ENCODE data around the gene AAMDC.
A peak's percentile ranks its signal among the peaks of the same experiment; 100 is the strongest.
"Not testable (repeated sequence)": the region's sequence is repeated elsewhere in the genome, so short reads cannot be mapped to it uniquely, and the experiment has no call there.

AAMDC gene

GRCh38 chr11:77822126-77822525, 1.2 kb downstream of the AAMDC start:
- not testable (repeated sequence) for DNase-seq

- peak; percentile 6 for DNase-seq
These were observed 2.8 kb downstream of the AAMDC start for GRCh38 chr11:77823775-77824174.

GRCh38 chr11:77828926-77829325, 8.0 kb downstream of the AAMDC start:
- no peak for DNase-seq

- no peak for DNase-seq
These were observed 12.4 kb downstream of the AAMDC start for GRCh38 chr11:77833302-77833701.

DNA sequence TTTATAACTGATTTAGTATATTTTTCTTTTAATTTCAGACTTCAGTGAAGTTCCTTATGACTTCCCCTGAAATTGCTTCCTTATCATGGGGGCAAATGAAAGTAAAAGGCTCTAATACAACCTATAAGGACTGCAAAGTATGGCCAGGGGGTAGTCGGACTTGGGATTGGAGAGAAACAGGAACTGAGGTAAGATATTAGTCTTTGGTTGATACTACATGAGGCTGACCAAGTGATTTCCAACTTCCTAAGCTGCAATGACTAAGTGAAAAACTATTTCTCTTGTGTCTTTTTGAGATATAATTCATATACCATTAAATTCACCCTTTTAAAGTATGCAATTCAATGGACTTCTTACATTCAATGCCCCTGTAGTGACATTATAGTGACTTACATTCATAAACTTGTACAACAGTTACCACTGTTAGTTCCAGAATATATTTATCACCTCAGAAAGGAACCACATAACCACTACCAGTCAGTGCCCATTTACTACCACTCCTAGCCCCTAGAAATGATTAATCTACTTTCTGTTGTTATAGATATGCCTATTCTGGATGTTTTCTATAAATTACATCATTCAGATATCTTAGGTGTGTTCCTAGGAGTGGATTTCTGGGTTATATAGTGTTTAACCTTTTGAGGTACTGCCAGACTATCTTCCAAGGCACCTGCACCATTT, 21.6 kb downstream of the AAMDC start:
- peak; percentile 28 for DNase-seq

- DNase-seq, result not testable (repeated sequence)
These were observed 22.8 kb downstream of the AAMDC start for GRCh38 chr11:77843700-77844099.

DNA sequence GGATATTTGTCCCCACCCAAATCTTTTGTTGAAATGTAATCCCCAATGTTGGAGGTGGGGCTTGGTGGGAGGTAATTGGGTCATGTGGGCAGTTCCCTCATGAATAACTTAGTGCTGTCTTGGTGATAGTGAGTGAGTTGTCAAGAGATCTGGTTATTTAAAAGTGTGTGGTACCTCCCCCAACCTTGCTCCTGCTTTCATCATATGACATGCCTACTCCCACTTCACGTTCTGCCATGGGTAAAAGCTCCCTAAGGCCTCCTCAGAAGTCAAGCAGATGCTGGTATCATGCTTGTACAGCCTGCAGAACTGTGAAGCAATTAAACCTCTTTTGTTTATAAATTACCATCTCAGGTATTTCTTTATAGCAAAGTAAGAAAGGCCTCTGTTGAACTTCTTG, 30.6 kb downstream of the AAMDC start:
- no peak for DNase-seq

DNA sequence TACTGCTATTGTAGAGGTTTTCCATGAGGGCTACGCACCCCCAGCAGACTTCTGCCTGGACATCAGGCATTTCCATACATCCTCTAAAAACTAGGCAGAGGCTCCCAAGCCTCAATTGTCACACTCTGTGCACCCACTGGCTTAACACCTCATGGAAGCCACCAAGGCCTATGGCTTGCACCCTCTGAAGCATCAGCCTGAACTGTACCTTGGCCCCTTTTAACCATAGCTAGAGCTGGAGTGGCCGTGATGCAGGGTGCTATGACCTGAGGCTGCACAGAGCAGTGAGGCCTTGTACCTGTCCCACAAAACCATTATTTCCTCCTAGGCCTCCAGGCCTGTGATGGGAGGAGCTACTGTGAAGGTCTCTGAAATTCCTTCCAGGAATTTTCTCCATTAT, 33.9 kb downstream of the AAMDC start:
- no peak for DNase-seq

- DNase-seq, result not testable (repeated sequence)
These were observed 37.0 kb downstream of the AAMDC start for GRCh38 chr11:77857906-77858457.

DNA sequence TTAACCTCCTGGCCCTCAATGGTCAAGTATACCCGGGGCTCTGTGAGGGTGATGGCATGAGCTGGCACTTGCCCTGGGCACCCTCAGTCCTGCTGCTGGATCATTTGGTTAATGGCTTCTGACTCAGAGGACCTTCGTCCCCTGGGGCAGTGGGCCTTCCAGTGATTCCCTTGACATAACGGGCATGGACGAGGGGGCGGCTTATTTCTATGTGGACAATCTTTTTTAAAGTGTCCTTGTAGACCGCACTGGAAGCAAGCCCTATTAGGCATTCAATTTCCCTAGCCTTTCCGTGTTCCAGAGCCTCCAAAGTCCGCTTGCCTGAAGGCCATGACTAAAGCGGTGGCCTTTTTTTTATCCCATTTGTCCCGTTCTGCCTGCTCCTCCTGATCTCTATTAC, 40.5 kb downstream of the AAMDC start:
- DNase-seq, result not testable (repeated sequence)

GRCh38 chr11:77865805-77866204, 44.9 kb downstream of the AAMDC start:
- DNase-seq, result no peak

DNA sequence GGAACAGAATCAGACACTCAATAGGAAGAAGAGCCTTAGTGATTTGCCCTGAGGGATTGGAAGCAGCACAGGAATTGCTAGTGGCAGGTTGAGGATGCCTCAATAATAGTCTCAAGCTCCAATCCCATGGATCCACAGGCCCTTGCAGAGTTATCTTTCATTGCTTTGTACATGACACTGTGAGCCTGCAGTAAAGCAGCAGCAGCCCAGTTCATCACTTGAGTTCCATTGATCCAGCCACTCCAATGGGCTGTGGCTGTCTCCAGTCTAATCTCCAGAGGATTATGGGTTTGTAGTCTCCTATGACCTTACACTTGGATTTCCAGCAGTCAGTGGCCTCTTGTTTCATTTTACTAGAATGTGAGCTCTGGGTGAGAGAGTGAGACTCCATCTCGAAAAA, 45.4 kb downstream of the AAMDC start:
- DNase-seq, result no peak

GRCh38 chr11:77868744-77869143, 47.8 kb downstream of the AAMDC start:
- no peak for DNase-seq

- no peak for DNase-seq
These were observed 50.9 kb downstream of the AAMDC start for GRCh38 chr11:77871855-77872254.

GRCh38 chr11:77873345-77873744, 52.4 kb downstream of the AAMDC start:
- no peak for DNase-seq

DNA sequence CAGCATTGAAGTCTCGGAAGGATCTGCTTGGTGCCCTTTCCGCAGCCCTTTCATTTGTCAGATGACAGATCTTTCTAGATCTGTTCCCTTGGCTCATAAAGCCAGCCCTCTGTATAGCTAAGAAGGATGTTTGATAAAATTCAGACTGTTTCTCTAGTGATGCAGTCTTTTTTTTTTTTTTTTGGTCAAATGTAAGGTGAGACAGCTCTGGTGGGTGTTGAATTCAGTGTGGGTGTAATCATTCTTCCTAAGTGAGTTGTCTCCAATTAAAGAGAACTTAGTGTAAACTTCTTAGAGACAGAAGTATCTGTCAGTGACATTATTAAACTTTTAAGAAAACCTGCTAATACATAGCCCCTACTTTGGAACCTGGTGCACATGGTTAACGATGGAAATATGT, 53.3 kb downstream of the AAMDC start:
- no peak for DNase-seq

DNA sequence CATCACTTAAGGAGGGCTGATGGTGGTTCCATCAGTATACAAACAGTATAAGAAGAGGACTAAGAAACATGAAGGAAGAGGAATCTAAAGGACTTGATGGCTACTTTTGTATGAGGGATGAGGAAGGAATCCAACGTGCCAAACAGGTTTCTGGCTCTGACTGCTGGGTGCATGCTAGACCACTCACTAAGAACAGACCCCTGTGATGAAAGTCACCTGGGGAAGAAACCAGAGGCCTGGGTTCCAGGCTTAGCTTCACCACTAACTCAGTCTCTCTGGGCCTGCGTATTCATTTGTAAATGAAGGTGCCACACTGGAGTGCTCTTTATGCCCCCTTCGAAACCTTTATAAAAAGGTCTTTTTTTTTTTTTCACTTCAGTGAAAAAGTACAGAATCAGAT, 55.1 kb downstream of the AAMDC start:
- no peak for DNase-seq

GRCh38 chr11:77878247-77878646, 57.3 kb downstream of the AAMDC start:
- DNase-seq, result not testable (repeated sequence)

- no peak for DNase-seq
These were observed 58.3 kb downstream of the AAMDC start for GRCh38 chr11:77879218-77879617.

GRCh38 chr11:77882396-77882795, 61.5 kb downstream of the AAMDC start:
- no peak for DNase-seq

DNA sequence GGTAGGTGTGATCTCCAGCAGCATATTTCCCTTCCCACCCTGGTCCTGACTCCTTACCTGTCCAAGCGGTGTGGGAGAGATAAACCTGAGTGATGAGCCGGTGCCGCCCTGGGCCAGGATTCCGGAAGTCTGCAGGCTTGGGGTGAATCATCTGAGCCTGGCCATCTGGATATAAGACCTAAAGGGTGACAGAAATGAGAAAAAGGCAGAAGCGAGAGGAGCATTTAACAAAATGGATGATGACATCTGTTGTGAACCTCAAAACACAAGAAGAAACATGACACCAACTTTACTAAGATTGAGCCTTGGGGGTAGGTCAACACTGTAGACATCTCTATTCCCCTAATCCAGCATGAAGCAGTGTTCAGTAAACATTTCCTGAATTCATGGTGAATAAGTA, 62.8 kb downstream of the AAMDC start:
- no peak for DNase-seq

- DNase-seq, result no peak
These were observed 63.4 kb downstream of the AAMDC start for GRCh38 chr11:77884186-77884828.

DNA sequence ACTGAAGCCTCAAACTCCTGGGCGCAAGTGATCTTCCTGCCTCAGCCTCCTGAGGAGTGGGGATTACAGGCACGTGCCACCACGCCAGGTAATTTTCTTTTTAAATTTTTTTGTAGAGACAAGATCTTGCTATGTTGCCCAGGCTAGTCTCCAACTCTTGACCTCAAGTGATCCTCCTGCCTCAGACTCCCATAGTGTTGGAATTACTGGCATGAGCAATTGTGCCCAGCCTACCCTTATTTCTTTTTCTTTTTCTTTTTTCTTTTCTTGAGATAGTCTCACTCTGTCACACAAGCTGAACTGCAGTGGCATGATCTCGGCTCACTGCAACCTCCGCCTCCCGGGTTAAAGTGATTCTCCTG, 63.9 kb downstream of the AAMDC start:
- DNase-seq, result no peak

DNA sequence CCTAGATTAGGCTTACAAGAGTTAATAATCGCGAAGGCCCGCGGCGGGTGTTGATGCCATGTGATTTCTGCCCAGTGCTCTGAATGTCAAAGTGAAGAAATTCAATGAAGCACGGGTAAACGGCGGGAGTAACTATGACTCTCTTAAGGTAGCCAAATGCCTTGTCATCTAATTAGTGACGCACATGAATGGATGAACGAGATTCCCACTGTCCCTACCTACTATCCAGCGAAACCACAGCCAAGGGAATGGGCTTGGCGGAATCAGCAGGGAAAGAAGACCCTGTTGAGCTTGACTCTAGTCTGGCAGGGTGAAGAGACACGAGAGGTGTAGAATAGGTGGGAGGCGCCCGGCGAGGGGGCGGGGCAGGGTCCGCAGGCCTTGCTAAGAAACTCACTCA, 65.5 kb downstream of the AAMDC start:
- no peak for DNase-seq

- not testable (repeated sequence) for DNase-seq
These were observed 68.1 kb downstream of the AAMDC start for GRCh38 chr11:77889045-77889444.

All from suppressor macrophage treated with lipopolysaccharide for 4 hours (primary cell).